ENCODE measurements around the gene TRIM36. TPM values are rescaled to one million over a fixed set of nuclear protein-coding genes. Genes with fewer than 3 reads are reported as not detected.

Gene TRIM36
- total RNA-seq: 4.6 to 10.1 TPM (median 9.4 TPM) in 3 replicates
- long read RNA-seq, full-length matches to known transcripts: 9 of 12 reads
- long read RNA-seq, partial matches to known transcripts: 1 of 12 reads
- long read RNA-seq, other reads (novel, unspliced or antisense): 2 of 12 reads

- Mint-ChIP-seq H3K27ac (ENCODE audit: unreplicated experiment) (peak within 1 kb of the TSS; percentile 58), H3K4me1 (ENCODE audit: low read depth) (peaks cover 14% of the 10 kb centered on the region), H3K27me3 (ENCODE audit: low read depth) (peaks cover 21% of the 10 kb centered on the region), H3K9me3 (ENCODE audit: low read depth) (no peaks in the 10 kb centered on the region), H3K36me3 (ENCODE audit: low read depth) (no peaks in the 10 kb centered on the region), H3K4me3 (ENCODE audit: unreplicated experiment) (peak within 1 kb of the TSS; percentile 84)
- DNase-seq (ENCODE audit: low spot score): peak; percentile 97
- peak; percentile 64 for TF ChIP-seq CTCF (IDR thresholded peaks at IDR 0.05)
Observed at GRCh38 chr5:115169487-115170133, at the start of gene TRIM36. Gene TRIM36, minus strand, starts transcription at chr5:115169908. Its CDS starts 274 bp downstream, at chr5:115169634.

GRCh38 chr5:115214541-115214940 lies 44.8 kb upstream of the TRIM36 start:
- Mint-ChIP-seq H3K4me1 (ENCODE audit: low read depth) (peaks cover 55% of the 10 kb centered on the region), H3K9me3 (ENCODE audit: low read depth) (peaks cover 7% of the 10 kb centered on the region), H3K4me3 (ENCODE audit: unreplicated experiment) (peak overlapping the region; percentile 15), H3K27ac (ENCODE audit: unreplicated experiment) (peak overlapping the region; percentile 77), H3K36me3 (ENCODE audit: low read depth) (peaks cover 4% of the 10 kb centered on the region), H3K27me3 (ENCODE audit: low read depth) (no peaks in the 10 kb centered on the region)
- no peak for DNase-seq (ENCODE audit: low spot score)
- no peak for TF ChIP-seq CTCF (IDR thresholded peaks at IDR 0.05)

- Mint-ChIP-seq H3K27ac (ENCODE audit: unreplicated experiment) (no peak overlapping the region), H3K27me3 (ENCODE audit: low read depth) (no peaks in the 10 kb centered on the region), H3K4me1 (ENCODE audit: low read depth) (peaks cover 38% of the 10 kb centered on the region), H3K9me3 (ENCODE audit: low read depth) (peaks cover 2% of the 10 kb centered on the region), H3K36me3 (ENCODE audit: low read depth) (peaks cover 7% of the 10 kb centered on the region), H3K4me3 (ENCODE audit: unreplicated experiment) (no peak overlapping the region)
- DNase-seq (ENCODE audit: low spot score): no peak
- no peak for TF ChIP-seq CTCF (IDR thresholded peaks at IDR 0.05)
Observed at GRCh38 chr5:115209279-115209678, 39.6 kb upstream of the TRIM36 start.

GRCh38 chr5:115202952-115203351 lies 33.2 kb upstream of the TRIM36 start:
- Mint-ChIP-seq H3K4me1 (ENCODE audit: low read depth) (peaks cover 2% of the 10 kb centered on the region), H3K9me3 (ENCODE audit: low read depth) (peaks cover 13% of the 10 kb centered on the region), H3K4me3 (ENCODE audit: unreplicated experiment) (no peak overlapping the region), H3K27me3 (ENCODE audit: low read depth) (no peaks in the 10 kb centered on the region), H3K27ac (ENCODE audit: unreplicated experiment) (no peak overlapping the region), H3K36me3 (ENCODE audit: low read depth) (peaks cover 4% of the 10 kb centered on the region)
- DNase-seq (ENCODE audit: low spot score): no peak
- no peak for TF ChIP-seq CTCF (IDR thresholded peaks at IDR 0.05)

GRCh38 chr5:115196161-115196560 lies 26.5 kb upstream of the TRIM36 start:
- no peaks in the 10 kb centered on the region for H3K4me1 Mint-ChIP-seq (ENCODE audit: low read depth)
- no peak overlapping the region for H3K4me3 Mint-ChIP-seq (ENCODE audit: unreplicated experiment)
- no peak for DNase-seq (ENCODE audit: low spot score)
- H3K27me3 Mint-ChIP-seq (ENCODE audit: low read depth): no peaks in the 10 kb centered on the region
- H3K9me3 Mint-ChIP-seq (ENCODE audit: low read depth): peaks cover 13% of the 10 kb centered on the region
- TF ChIP-seq CTCF (IDR thresholded peaks at IDR 0.05): no peak
- H3K36me3 Mint-ChIP-seq (ENCODE audit: low read depth): peaks cover 3% of the 10 kb centered on the region
- H3K27ac Mint-ChIP-seq (ENCODE audit: unreplicated experiment): no peak overlapping the region

Measured in chondrocyte (in vitro differentiated cells).